Activated CD8-positive, alpha-beta T cell treated with anti-CD3 and anti-CD28 coated beads for 36 hours (primary cell): ENCODE measurements around the gene RASD1. TPM values are rescaled to one million over a fixed set of nuclear protein-coding genes. Genes with fewer than 3 reads are reported as not detected.
A peak's percentile ranks its signal among the peaks of the same experiment; 100 is the strongest.

ENCODE experiments used
- ATAC-seq: fragments of 200-7000 bp; cut with Tn5 transposase; one replicate; pipeline ENCODE4 v1.10.0; 2021; ENCODE audit warnings: mild to moderate bottlenecking, moderate library complexity
- CTCF ChIA-PET: fragments of 350-600 bp; sonication (Branson Sonifier 250); formaldehyde crosslinking; loops from one replicate; lab custom pipeline; 2021; ENCODE audit warnings: antibody characterized with exemption; lab: Charles Lee
- POLR2A ChIA-PET: fragments of 350-600 bp; sonication (Branson Sonifier 250); formaldehyde crosslinking; loops from one replicate; lab custom pipeline; 2021; ENCODE audit warnings: antibody characterized with exemption; lab: Charles Lee
- DNase-seq: peaks from one replicate; pipeline ENCODE4 v3.0.0-alpha.2; 2020
- H3K27ac Mint-ChIP-seq: one replicate; pipeline ENCODE4 v1.8.0; 2021; ENCODE audit warnings: mild to moderate bottlenecking, mixed read lengths
- H3K27me3 Mint-ChIP-seq: one replicate; pipeline ENCODE4 v1.8.0; 2021; ENCODE audit warnings: mixed read lengths
- H3K36me3 Mint-ChIP-seq: one replicate; pipeline ENCODE4 v1.8.0; 2021; ENCODE audit warnings: low read depth, mixed read lengths
- H3K4me1 Mint-ChIP-seq: one replicate; pipeline ENCODE4 v1.8.0; 2021; ENCODE audit warnings: low read depth, mixed read lengths
- H3K4me3 Mint-ChIP-seq: one replicate; pipeline ENCODE4 v1.8.0; 2021; ENCODE audit warnings: mild to moderate bottlenecking, moderate library complexity, mixed read lengths
- H3K9me3 Mint-ChIP-seq: one replicate; pipeline ENCODE4 v1.8.0; 2021; ENCODE audit warnings: mixed read lengths
- CTCF ChIP-seq: fragments of 200-600 bp; IDR thresholded peaks from one replicate; pipeline ENCODE4 v1.8.0; 2022; ENCODE audit warnings: antibody characterized with exemption, mild to moderate bottlenecking
- intact Hi-C: fragments of 100-400 bp; cut with micrococcal nuclease; formaldehyde crosslinking; loops from one replicate; pipeline ENCODE4 v1.10.0; 2022
- total RNA-seq, 2 experiments: library from RNA; stranded (reverse); gene quantifications; one replicate each; pipeline ENCODE4 v1.2.3, GENCODE V29; 2021

Gene RASD1
- total RNA-seq, 2 experiments from 2014 or later = 0.54 to 0.74 TPM

- DNase-seq (no peak), ATAC-seq (no peak)
- peaks cover 3% of the 10 kb centered on the region for H3K4me1 Mint-ChIP-seq
- no peak overlapping the region for H3K4me3 Mint-ChIP-seq
- H3K9me3 Mint-ChIP-seq = no peaks in the 10 kb centered on the region
- H3K36me3 Mint-ChIP-seq = no peaks in the 10 kb centered on the region
- CTCF ChIA-PET = no interaction called here
- no peak overlapping the region for H3K27ac Mint-ChIP-seq
- intact Hi-C loops = no loop called here
- H3K27me3 Mint-ChIP-seq = no peaks in the 10 kb centered on the region
- no peak for TF ChIP-seq CTCF
- POLR2A ChIA-PET = no interaction called here
Measured at GRCh38 chr17:17518951-17519350, 22.8 kb upstream of the RASD1 start.

- no peak for ATAC-seq
- ChIA-PET CTCF (no interaction called here), POLR2A (no interaction called here)
- Mint-ChIP-seq H3K36me3 (no peaks in the 10 kb centered on the region), H3K4me3 (no peak overlapping the region), H3K9me3 (no peaks in the 10 kb centered on the region), H3K27ac (no peak overlapping the region), H3K4me1 (peaks cover 3% of the 10 kb centered on the region), H3K27me3 (no peaks in the 10 kb centered on the region)
- TF ChIP-seq CTCF = no peak
- intact Hi-C loops = no loop called here
- no peak for DNase-seq
Measured at GRCh38 chr17:17518014-17518413, 21.8 kb upstream of the RASD1 start.

GRCh38 chr17:17516941-17517720, 20.9 kb upstream of the RASD1 start:
- H3K27me3 Mint-ChIP-seq = no peaks in the 10 kb centered on the region
- ChIA-PET CTCF (interaction anchor here (3.5 kb wide), 1 partner anchor 20 kb away, joined by 11 read pairs; no protein-coding TSS in a partner anchor), POLR2A (no interaction called here)
- peak; percentile 18 for DNase-seq
- no peaks in the 10 kb centered on the region for H3K36me3 Mint-ChIP-seq
- no peak for ATAC-seq
- H3K27ac Mint-ChIP-seq = no peak overlapping the region
- no peak overlapping the region for H3K4me3 Mint-ChIP-seq
- H3K9me3 Mint-ChIP-seq = no peaks in the 10 kb centered on the region
- H3K4me1 Mint-ChIP-seq = peaks cover 3% of the 10 kb centered on the region
- no peak for TF ChIP-seq CTCF
- intact Hi-C loops = no loop called here

GRCh38 chr17:17515934-17516930, 20.0 kb upstream of the RASD1 start:
- Mint-ChIP-seq H3K9me3 (no peaks in the 10 kb centered on the region), H3K4me3 (no peak overlapping the region), H3K36me3 (no peaks in the 10 kb centered on the region), H3K4me1 (peaks cover 3% of the 10 kb centered on the region), H3K27ac (no peak overlapping the region), H3K27me3 (no peaks in the 10 kb centered on the region)
- ChIA-PET POLR2A (no interaction called here), CTCF (interaction anchor here (3.5 kb wide), 1 partner anchor 19 kb away, joined by 11 read pairs; no protein-coding TSS in a partner anchor)
- no peak for TF ChIP-seq CTCF
- DNase-seq (peak; percentile 16), ATAC-seq (no peak)
- intact Hi-C loops = no loop called here
